Activated CD8-positive, alpha-beta T cell treated with anti-CD3 and anti-CD28 coated beads for 36 hours (primary cell): ENCODE data around the gene CELA2A. TPM values are rescaled to one million over a fixed set of nuclear protein-coding genes. Genes with fewer than 3 reads are reported as not detected.

Experiments
- ATAC-seq: fragments of 200-7000 bp; cut with Tn5 transposase; one replicate; pipeline ENCODE4 v1.10.0; 2021; ENCODE audit warnings: mild to moderate bottlenecking, moderate library complexity
- CTCF ChIA-PET: fragments of 350-600 bp; sonication (Branson Sonifier 250); formaldehyde crosslinking; loops from one replicate; lab custom pipeline; 2021; ENCODE audit warnings: antibody characterized with exemption; lab: Charles Lee
- POLR2A ChIA-PET: fragments of 350-600 bp; sonication (Branson Sonifier 250); formaldehyde crosslinking; loops from one replicate; lab custom pipeline; 2021; ENCODE audit warnings: antibody characterized with exemption; lab: Charles Lee
- DNase-seq: peaks from one replicate; pipeline ENCODE4 v3.0.0-alpha.2; 2020
- H3K27ac Mint-ChIP-seq: one replicate; pipeline ENCODE4 v1.8.0; 2021; ENCODE audit warnings: mild to moderate bottlenecking, mixed read lengths
- H3K27me3 Mint-ChIP-seq: one replicate; pipeline ENCODE4 v1.8.0; 2021; ENCODE audit warnings: mixed read lengths
- H3K36me3 Mint-ChIP-seq: one replicate; pipeline ENCODE4 v1.8.0; 2021; ENCODE audit warnings: low read depth, mixed read lengths
- H3K4me1 Mint-ChIP-seq: one replicate; pipeline ENCODE4 v1.8.0; 2021; ENCODE audit warnings: low read depth, mixed read lengths
- H3K4me3 Mint-ChIP-seq: one replicate; pipeline ENCODE4 v1.8.0; 2021; ENCODE audit warnings: mild to moderate bottlenecking, moderate library complexity, mixed read lengths
- H3K9me3 Mint-ChIP-seq: one replicate; pipeline ENCODE4 v1.8.0; 2021; ENCODE audit warnings: mixed read lengths
- CTCF ChIP-seq: fragments of 200-600 bp; IDR thresholded peaks from one replicate; pipeline ENCODE4 v1.8.0; 2022; ENCODE audit warnings: antibody characterized with exemption, mild to moderate bottlenecking
- intact Hi-C: fragments of 100-400 bp; cut with micrococcal nuclease; formaldehyde crosslinking; loops from one replicate; pipeline ENCODE4 v1.10.0; 2022
- total RNA-seq, 2 experiments: library from RNA; stranded (reverse); gene quantifications; one replicate each; pipeline ENCODE4 v1.2.3, GENCODE V29; 2021

CELA2A gene
- total RNA-seq, 2 experiments from 2014 or later: not detected

GRCh38 chr1:15410223-15410883 is 46.2 kb upstream of the CELA2A start:
- peaks cover 9% of the 10 kb centered on the region for H3K27me3 Mint-ChIP-seq
- ATAC-seq: no peak
- intact Hi-C loops: no loop called here

DNA sequence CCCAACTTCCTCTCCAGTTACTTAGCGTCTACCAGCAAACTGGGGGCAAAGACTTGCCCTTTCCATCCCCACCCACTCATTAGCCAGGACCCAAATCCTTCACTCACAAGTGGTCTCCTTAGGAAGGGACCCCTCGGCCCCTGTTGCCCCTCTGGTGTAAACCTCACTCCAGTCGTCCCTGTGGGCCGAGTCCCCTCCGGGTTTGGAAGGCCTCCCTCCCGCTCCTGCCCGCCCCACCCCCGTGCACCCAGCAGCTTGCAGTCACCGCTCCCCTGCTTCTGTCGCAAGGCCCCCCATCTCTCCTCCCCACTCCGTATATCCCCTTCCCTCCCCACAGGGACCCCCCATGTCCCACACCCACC is 45.7 kb upstream of the CELA2A start:
- ATAC-seq (no peak), DNase-seq (no peak)
- Mint-ChIP-seq H3K9me3 (no peaks in the 10 kb centered on the region), H3K27ac (peak overlapping the region; percentile 85), H3K36me3 (peaks cover 20% of the 10 kb centered on the region), H3K4me3 (peak overlapping the region; percentile 93), H3K4me1 (peaks cover 44% of the 10 kb centered on the region), H3K27me3 (peaks cover 9% of the 10 kb centered on the region)
- intact Hi-C loops: no loop called here
- no peak for TF ChIP-seq CTCF
- ChIA-PET CTCF (no interaction called here), POLR2A (interaction anchor here (1.1 kb wide), 1 partner anchor 24 kb away, joined by 3 read pairs; no protein-coding TSS in a partner anchor)

More at GRCh38 chr1:15410223-15410883, 46.2 kb upstream of the CELA2A start:
- H3K4me1 Mint-ChIP-seq: peaks cover 39% of the 10 kb centered on the region
- POLR2A ChIA-PET: interaction anchor here (0.7 to 1.1 kb wide), 3 partner anchors 9 to 89 kb away, joined by 3 read pairs; no protein-coding TSS in a partner anchor
- peaks cover 20% of the 10 kb centered on the region for H3K36me3 Mint-ChIP-seq
- peak; percentile 34 for DNase-seq
- H3K27ac Mint-ChIP-seq: peak overlapping the region; percentile 85
- no peak for TF ChIP-seq CTCF
- no peaks in the 10 kb centered on the region for H3K9me3 Mint-ChIP-seq
- CTCF ChIA-PET: interaction anchor here (1.8 kb wide), 1 partner anchor 21 kb away, joined by 5 read pairs; no protein-coding TSS in a partner anchor
- H3K4me3 Mint-ChIP-seq: peak overlapping the region; percentile 93

- Mint-ChIP-seq H3K4me1 (peaks cover 52% of the 10 kb centered on the region), H3K27ac (peak overlapping the region; percentile 85), H3K36me3 (peaks cover 26% of the 10 kb centered on the region), H3K9me3 (no peaks in the 10 kb centered on the region), H3K27me3 (peaks cover 8% of the 10 kb centered on the region), H3K4me3 (peak overlapping the region; percentile 93)
- ATAC-seq (peak; percentile 27), DNase-seq (peak; percentile 69)
- intact Hi-C loops: no loop called here
- CTCF ChIA-PET: interaction anchor here (1.0 to 1.8 kb wide), 3 partner anchors 11 to 88 kb away, joined by 3 to 7 read pairs (median 3); no protein-coding TSS in a partner anchor
- TF ChIP-seq CTCF: no peak
- POLR2A ChIA-PET: interaction anchor here (0.9 to 1.2 kb wide), 3 partner anchors 10 to 115 kb away, joined by 3 to 4 read pairs (median 3); partner anchors contain the start of gene DNAJC16
Observed at GRCh38 chr1:15411593-15412137, 44.9 kb upstream of the CELA2A start.

DNA sequence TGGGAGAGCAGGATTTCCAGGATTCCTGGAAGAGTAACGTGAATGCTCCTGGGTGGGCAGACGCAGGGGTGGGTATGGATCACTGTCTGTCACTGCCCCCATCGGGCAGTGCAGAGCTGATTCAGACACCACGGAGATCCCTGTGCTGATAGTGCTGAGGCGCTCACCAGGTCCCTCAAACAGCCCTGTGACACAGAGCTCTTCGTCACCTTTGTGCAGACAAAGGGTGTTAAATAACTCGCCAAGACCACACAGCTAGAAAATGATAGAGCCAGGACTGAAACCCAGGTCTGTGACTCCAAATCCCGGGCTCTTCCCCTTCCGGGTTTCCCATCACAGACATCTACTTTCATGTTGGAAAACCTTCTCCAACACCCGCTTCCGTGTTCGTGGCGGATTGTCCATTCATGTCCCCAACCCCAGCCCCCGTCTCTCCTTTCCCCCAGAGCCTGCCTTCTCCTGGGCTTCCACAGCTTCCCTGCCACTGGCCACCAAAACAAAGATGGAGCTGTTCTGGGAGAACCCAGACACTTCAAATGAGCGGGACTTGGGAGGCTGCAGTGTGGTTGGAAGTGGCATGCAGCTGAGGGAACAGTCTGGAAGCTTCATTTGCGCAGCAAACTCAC is 44.2 kb upstream of the CELA2A start:
- ATAC-seq (peak; percentile 61), DNase-seq (peak; percentile 74)
- no peaks in the 10 kb centered on the region for H3K9me3 Mint-ChIP-seq
- peaks cover 58% of the 10 kb centered on the region for H3K4me1 Mint-ChIP-seq
- H3K27ac Mint-ChIP-seq: peak overlapping the region; percentile 85
- intact Hi-C loops: no loop called here
- peaks cover 7% of the 10 kb centered on the region for H3K27me3 Mint-ChIP-seq
- CTCF ChIA-PET: interaction anchor here (1.0 to 1.8 kb wide), 3 partner anchors 11 to 89 kb away, joined by 3 to 7 read pairs (median 3); no protein-coding TSS in a partner anchor
- TF ChIP-seq CTCF: no peak
- H3K36me3 Mint-ChIP-seq: peaks cover 26% of the 10 kb centered on the region
- H3K4me3 Mint-ChIP-seq: peak overlapping the region; percentile 93
- POLR2A ChIA-PET: interaction anchor here (0.9 to 1.2 kb wide), 2 partner anchors 9 to 115 kb away, joined by 3 to 4 read pairs; partner anchors contain the start of gene DNAJC16
